Hepatocyte (in vitro differentiated cells): ENCODE measurements around the gene PDE4D. TPM values are rescaled to one million over a fixed set of nuclear protein-coding genes. Genes with fewer than 3 reads are reported as not detected.

Experiments
- DNase-seq: peaks from one replicate; pipeline ENCODE4 v3.0.0-alpha.2; 2016; ENCODE audit warnings: low spot score
- H2AFZ ChIP-seq: fragments of 200-600 bp; sonication (generic); 2 replicates; pipeline ENCODE4 v1.6.0; 2016; ENCODE audit warnings: antibody characterized with exemption, mild to moderate bottlenecking
- H3K27ac ChIP-seq: fragments of 200-600 bp; sonication (generic); 2 replicates; pipeline ENCODE4 v1.5.1; 2016; ENCODE audit warnings: mild to moderate bottlenecking
- H3K27me3 ChIP-seq: fragments of 200-600 bp; sonication (generic); 2 replicates; pipeline ENCODE4 v1.6.1; 2016
- H3K36me3 ChIP-seq: fragments of 200-600 bp; sonication (generic); replicated peaks from 2 replicates; pipeline ENCODE4 v1.5.1; 2016; ENCODE audit warnings: low read depth; ENCODE audit not compliant: insufficient read depth
- H3K4me1 ChIP-seq: fragments of 200-600 bp; sonication (generic); 2 replicates; pipeline ENCODE4 v1.5.1; 2016; ENCODE audit warnings: mild to moderate bottlenecking, moderate library complexity; ENCODE audit not compliant: insufficient read depth
- H3K4me2 ChIP-seq: fragments of 200-600 bp; sonication (generic); 2 replicates; pipeline ENCODE4 v1.6.0; 2016
- H3K4me3 ChIP-seq: fragments of 200-600 bp; sonication (generic); 2 replicates; pipeline ENCODE4 v1.5.1; 2016; ENCODE audit warnings: mild to moderate bottlenecking
- H3K79me2 ChIP-seq: fragments of 200-600 bp; sonication (generic); 2 replicates; pipeline ENCODE4 v1.6.0; 2017; ENCODE audit warnings: mild to moderate bottlenecking
- H3K9me2 ChIP-seq: fragments of 200-600 bp; sonication (generic); replicated peaks from 2 replicates; pipeline ENCODE4 v1.6.0; 2017; ENCODE audit warnings: mild to moderate bottlenecking; ENCODE audit not compliant: insufficient read depth
- H3K9me3 ChIP-seq: fragments of 200-600 bp; sonication (generic); 2 replicates; pipeline ENCODE4 v1.5.1; 2016; ENCODE audit warnings: low read depth, mild to moderate bottlenecking
- H4K20me1 ChIP-seq: fragments of 200-600 bp; sonication (generic); 2 replicates; pipeline ENCODE4 v1.6.0; 2016; ENCODE audit warnings: mild to moderate bottlenecking; ENCODE audit not compliant: insufficient read depth, poor library complexity, severe bottlenecking
- CTCF ChIP-seq: fragments of 200-600 bp; sonication (generic); IDR thresholded peaks from 2 replicates; pipeline ENCODE4 v1.5.1; 2016; ENCODE audit warnings: antibody characterized with exemption, mild to moderate bottlenecking; ENCODE audit not compliant: poor library complexity
- EZH2 ChIP-seq: fragments of 200-600 bp; sonication (generic); IDR thresholded peaks from 2 replicates; pipeline ENCODE4 v1.6.1; 2016; ENCODE audit warnings: antibody characterized with exemption, mild to moderate bottlenecking, borderline replicate concordance
- EZH2phosphoT487 ChIP-seq: fragments of 200-600 bp; sonication (generic); IDR thresholded peaks from one replicate; pipeline ENCODE4 v1.6.1; 2018; ENCODE audit warnings: antibody characterized with exemption, mild to moderate bottlenecking, low read depth, moderate library complexity; ENCODE audit not compliant: unreplicated experiment, severe bottlenecking
- WGBS: methylation state at CpG from one replicate; pipeline ENCODE4 v1.1.6; 2016; ENCODE audit warnings: low lambda C conversion rate; ENCODE audit errors: missing lambda C conversion rate; 5-methylcytosine and 5-hydroxymethylcytosine counted together
- polyA plus RNA-seq: library from polyadenylated mRNA; unstranded; fragments of >200 nt; fragmentation: Nextera tagmentation; extraction: Ambion mirVana; gene quantifications from 2 replicates; pipeline ENCODE4 v1.2.1, GENCODE V29; 2016
- total RNA-seq: library from RNA; depleted of rRNA; stranded (reverse); fragments of >200 nt; gene quantifications from 2 replicates; pipeline ENCODE4 v1.2.3, GENCODE V29; 2014

The PDE4D gene
- total and polyA plus RNA-seq, 2 experiments from 2014 or later, result 14.5 to 45.2 TPM

- no peaks in the 10 kb centered on the region for H4K20me1 ChIP-seq
- H3K27ac ChIP-seq, result no peak overlapping the region
- no peak for DNase-seq
- no peak overlapping the region for H3K4me3 ChIP-seq
- no peaks in the 10 kb centered on the region for H3K79me2 ChIP-seq
- TF ChIP-seq EZH2phosphoT487, result no peak
- no peak for TF ChIP-seq EZH2
- TF ChIP-seq CTCF, result no peak
- WGBS, result 75% methylated on average over 4 of the region's 4 CpGs
- no peaks in the 10 kb centered on the region for H3K9me3 ChIP-seq
- H3K36me3 ChIP-seq, result no peaks in the 10 kb centered on the region
- H3K4me1 ChIP-seq, result peaks cover 11% of the 10 kb centered on the region
- no peaks in the 10 kb centered on the region for H3K9me2 ChIP-seq
- H3K4me2 ChIP-seq, result no peak overlapping the region
- no peaks in the 10 kb centered on the region for H3K27me3 ChIP-seq
- no peak overlapping the region for H2AFZ ChIP-seq
These were observed 566.1 kb downstream of the PDE4D start for GRCh38 chr5:59327191-59327980.

- no peaks in the 10 kb centered on the region for H3K9me2 ChIP-seq
- no peaks in the 10 kb centered on the region for H4K20me1 ChIP-seq
- TF ChIP-seq CTCF (no peak), EZH2 (no peak), EZH2phosphoT487 (no peak)
- 88% methylated on average over 2 of the region's 2 CpGs for WGBS
- no peaks in the 10 kb centered on the region for H3K36me3 ChIP-seq
- no peak overlapping the region for H3K4me3 ChIP-seq
- H3K9me3 ChIP-seq, result no peaks in the 10 kb centered on the region
- no peak for DNase-seq
- no peak overlapping the region for H2AFZ ChIP-seq
- H3K27me3 ChIP-seq, result no peaks in the 10 kb centered on the region
- no peaks in the 10 kb centered on the region for H3K79me2 ChIP-seq
- peaks cover 11% of the 10 kb centered on the region for H3K4me1 ChIP-seq
- H3K27ac ChIP-seq, result no peak overlapping the region
- H3K4me2 ChIP-seq, result no peak overlapping the region
These were observed 566.9 kb downstream of the PDE4D start for GRCh38 chr5:59326596-59326995.

- H3K9me3 ChIP-seq, result no peaks in the 10 kb centered on the region
- no peaks in the 10 kb centered on the region for H3K27me3 ChIP-seq
- 64% methylated on average over 2 of the region's 2 CpGs for WGBS
- H3K4me2 ChIP-seq, result no peak overlapping the region
- H3K4me1 ChIP-seq, result peaks cover 11% of the 10 kb centered on the region
- TF ChIP-seq EZH2, result no peak
- no peak for TF ChIP-seq EZH2phosphoT487
- TF ChIP-seq CTCF, result no peak
- DNase-seq, result no peak
- H3K36me3 ChIP-seq, result no peaks in the 10 kb centered on the region
- no peak overlapping the region for H2AFZ ChIP-seq
- H3K4me3 ChIP-seq, result no peak overlapping the region
- no peak overlapping the region for H3K27ac ChIP-seq
- no peaks in the 10 kb centered on the region for H3K9me2 ChIP-seq
- H4K20me1 ChIP-seq, result no peaks in the 10 kb centered on the region
- no peaks in the 10 kb centered on the region for H3K79me2 ChIP-seq
These were observed 568.5 kb downstream of the PDE4D start for GRCh38 chr5:59325070-59325469.
